Cerebellar nuclear complex (tissue), 1 donor: ENCODE results near the gene ACACA.

ENCODE experiments used
- DNase-seq, 2 experiments: peaks; one replicate each; lab custom pipeline; 2025; lab: John Stamatoyannopoulos, UW

Gene ACACA

DNA sequence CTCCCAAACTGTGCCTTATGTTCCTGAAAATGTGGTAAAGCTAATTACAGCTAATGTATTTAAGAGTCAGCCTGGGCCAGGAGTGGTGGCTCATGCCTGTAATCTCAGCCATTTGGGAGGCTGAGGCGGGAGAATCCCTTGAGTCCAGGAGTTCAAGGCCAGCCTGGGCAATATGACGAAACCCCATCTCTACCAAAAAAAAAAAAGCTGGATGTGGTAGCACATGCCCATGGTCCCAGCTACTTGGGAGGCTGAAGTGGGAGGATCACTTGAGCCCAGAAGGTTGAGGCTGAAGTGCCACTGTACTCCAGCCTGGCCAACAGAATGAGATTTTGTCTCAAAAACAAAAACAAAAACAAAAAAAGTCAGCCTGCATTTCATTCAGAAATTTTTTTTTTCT lies 64.0 kb downstream of the ACACA start:
- DNase-seq: no peak

DNA sequence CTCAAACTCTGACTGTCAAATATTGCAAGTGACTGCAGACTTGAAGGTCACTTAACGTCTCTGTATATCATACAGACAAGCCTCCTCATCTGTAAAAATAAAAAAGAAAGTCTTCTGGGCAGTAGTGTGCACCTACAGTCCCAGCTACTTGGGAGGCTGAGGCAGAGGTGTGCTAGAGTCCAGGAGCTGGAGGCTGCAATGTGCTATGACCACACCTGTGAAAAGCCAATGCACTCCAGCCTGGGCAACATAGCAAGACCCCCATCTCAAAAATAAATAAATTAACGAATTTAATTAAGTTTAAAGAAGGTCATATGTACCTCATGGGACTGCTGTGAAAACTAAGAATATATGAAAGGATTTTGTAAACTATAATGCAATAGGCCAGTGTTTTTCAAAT lies 65.8 kb downstream of the ACACA start:
- DNase-seq: no peak

DNA sequence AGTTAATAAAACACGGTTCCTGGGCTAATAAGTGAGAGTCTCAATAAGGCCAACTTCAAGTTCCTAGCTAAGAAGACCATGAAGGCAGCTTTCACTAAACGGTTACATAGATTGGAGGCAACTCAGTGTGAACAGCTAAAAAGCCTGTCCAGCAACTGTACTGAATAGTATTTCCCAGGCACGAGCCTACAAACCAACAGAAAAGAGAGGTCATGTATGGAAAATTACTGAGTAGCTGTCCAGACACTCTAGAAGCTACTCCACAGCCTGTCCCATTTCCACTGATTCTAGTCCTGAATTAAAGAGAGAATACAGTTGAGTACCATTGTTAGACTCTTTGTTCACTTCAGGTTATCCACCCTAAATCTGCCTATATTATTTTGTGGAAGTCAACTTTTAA lies 67.3 kb downstream of the ACACA start:
- DNase-seq: no peak

DNA sequence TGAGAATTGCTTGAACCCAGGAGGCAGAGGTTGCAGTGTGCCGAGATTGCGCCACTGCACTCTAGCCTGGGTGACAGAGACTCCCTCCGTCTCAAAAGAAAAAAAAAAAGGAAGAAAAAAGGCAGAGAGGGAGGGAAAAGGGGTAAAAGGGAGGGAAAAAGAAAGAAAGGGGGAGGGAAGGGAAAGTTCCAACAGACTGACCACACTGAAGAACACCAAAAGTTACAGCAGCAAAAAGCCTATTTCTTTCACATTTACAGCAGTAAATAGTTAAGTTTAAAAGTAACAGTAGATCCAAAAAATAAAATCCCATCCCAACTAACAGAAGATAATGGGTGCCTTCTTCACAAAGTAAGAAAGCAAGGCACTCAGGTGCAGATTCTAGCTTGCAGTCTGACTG lies 67.8 kb downstream of the ACACA start:
- DNase-seq: no peak

DNA sequence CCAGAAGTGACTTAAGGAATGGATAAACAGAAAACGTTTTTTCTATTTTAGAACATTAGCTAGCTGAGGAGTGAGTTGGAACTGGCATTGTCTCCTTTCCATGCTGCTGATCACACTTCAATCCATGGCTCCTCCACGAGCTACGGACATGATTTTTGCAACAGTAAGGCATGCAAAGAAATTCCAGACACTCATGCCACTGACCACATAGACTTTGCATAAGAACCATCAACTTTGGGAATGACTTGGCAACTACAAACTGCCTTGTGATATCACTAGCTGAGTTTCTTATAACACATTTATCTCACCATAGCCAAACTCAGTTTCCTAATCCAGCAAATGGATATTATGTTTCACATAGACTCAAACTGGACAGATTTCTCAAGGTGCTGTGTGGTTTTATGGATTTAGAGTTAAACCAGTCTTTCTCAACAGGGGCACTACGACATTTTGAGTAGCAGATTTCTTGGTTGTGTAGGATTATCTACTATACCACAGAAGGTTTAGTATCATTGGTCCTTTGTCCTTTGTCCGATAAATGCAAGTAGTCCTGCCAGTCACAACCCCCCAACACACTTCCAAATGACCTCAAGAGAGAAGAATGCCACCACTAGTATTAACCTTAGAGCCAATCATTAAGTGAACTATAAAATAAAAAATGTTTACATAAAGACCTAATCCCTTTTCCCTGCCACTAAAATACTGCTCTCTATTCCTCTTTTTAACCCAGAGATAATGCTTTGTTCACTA lies 79.1 kb downstream of the ACACA start:
- DNase-seq: no peak

DNA sequence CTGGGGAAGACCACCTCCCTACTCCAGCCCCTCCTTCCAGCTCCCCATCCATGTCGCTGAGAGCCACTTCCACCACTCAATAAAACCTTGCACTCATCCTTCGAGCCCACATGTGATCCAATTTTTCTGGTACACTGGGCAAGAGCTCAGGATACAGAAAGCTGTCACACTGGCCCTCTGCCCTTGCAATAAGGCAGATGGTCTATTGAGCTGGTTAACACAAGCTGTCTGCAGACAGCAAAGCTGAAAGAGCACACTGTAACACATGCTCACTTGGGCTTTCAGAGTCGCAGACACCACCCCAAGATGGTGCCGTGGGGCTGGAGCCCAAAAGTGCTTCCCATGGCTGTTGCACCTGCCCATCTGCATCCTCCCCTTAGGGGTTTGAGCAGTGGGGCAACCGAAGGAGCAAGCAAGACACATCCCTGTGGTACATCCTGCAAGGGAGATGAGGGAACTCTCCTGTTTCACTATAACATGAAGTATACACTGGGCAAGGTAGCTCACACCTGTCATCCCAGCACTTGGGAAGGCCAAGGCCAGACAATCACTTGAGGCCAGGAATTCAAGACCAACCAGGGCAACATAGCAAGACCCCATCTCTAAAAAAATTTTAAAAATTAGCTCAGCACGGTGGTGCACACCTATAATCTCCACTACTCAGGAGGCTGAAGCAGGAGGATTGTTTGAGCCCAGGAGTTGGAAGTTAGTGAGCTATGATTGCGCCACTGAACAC lies 83.6 kb downstream of the ACACA start:
- DNase-seq: peak; percentile 69 to 80

DNA sequence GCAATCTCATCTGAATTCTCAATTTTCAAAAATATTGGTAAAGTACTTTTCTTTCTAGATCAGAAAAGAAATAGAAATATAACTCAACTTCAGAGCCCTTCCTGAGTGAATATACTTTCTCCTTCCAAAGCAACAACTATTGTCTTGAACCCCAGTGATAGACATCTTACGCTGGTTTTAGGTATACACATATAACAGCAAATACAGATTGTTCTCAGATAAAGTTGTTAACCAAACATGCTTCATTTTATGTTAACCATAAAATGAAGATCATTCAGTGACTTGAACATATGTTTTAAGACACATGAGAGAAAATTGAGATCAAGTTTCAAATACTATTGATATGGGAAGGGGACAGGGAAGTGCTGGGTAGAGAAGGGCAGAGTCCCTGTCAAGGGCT lies 84.5 kb downstream of the ACACA start:
- no peak for DNase-seq

DNA sequence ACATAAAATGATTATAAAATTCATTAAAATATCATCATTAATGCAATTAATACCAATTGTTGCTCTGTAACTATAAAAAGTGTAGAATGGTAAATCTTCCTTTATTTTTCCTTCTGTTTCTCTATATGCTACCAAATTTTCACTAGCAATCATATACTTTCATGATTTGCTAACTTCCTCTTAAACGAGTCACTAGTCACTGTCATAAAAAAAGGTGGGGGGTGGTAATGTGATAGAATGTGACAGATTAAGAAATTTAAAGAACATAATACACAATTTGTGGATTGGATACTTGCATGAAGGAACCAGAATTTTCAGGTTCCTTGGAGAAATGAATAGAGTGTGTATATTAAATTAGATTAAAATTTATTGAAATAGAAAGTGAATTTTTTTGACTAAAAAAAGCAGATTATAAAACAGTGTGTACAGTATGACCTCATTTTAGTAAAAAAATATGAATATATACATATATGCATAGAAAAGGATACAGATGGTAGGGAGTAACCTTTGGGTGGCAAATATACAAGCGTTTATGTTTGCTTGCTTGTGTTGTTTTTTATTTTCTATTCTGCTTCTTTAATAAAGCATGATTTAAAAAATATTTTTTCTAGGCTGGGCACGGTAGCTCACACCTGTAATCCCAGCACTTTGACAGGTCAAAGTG lies 87.6 kb downstream of the ACACA start:
- DNase-seq: no peak

DNA sequence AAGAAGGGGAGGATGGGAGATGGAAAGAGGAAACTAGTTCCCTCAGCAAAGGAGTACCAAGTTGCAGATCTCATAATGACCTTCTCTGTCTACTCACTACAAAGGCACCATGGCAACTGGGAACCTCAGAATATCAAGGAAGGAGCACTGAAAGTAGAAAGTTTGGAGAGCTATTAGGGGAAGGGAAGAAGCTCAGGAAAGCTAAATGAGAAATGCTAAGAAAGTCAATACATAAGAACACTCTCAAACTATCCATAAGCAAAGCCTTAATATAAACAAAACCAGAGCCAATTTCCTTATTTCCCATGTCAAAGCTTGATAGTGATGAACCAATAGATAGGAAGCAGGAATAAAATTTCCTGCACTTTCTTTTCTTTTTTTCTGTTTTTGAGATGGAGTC lies 88.8 kb downstream of the ACACA start:
- no peak for DNase-seq

DNA sequence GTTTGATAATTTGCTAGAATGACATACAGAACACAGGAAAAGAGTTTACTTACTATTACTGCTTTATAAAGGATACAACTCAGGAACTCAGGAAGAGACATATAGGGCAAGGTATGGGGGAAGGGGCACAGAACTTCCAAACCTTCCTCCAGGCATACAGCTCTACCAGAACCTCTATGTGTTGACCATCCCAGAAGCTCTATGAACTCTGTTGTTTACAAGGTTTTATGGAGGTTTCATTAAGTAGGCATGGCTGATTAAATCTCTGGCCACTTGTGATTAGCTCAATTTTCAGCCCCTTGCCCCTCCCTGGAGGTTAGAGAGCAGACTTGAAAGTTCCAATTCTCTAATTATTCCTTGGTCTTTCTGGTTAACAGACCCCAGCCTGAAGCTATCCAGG lies 91.0 kb downstream of the ACACA start:
- no peak for DNase-seq

DNA sequence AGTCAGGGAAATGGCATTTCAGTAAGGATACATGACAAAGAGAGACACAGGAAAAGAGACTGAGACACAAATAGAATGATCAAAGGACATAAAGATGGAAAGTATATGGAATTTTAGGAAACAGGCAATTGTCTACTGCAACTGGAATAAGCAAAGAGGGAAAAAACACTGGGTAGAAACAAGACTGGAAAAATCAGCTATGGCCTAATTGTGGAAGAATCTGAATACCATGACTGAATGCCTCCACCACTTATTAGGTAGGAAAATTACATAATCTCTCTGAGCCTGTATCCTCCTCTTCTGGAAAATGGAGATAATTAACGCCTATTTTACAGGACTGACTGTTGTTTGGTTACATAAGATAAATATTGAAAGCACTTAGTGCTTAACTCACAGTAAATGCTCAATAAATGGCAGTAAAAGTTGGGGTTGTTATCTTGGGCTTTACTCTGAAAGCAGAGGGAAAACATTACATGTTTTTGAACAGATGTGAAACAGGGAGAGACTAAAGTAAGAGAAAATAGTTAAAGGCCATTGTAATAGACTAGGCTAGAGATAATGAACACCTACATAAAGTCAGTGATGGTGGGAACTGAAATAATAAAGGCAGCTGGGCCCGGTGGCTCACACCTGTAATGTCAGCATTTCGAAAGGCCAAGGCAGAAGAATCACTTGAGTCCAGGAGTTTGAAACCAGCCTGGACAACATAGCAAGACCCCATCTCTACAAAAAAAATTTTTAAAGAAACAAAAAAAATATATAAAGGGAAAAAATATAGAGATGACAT lies 94.3 kb downstream of the ACACA start:
- DNase-seq: no peak

DNA sequence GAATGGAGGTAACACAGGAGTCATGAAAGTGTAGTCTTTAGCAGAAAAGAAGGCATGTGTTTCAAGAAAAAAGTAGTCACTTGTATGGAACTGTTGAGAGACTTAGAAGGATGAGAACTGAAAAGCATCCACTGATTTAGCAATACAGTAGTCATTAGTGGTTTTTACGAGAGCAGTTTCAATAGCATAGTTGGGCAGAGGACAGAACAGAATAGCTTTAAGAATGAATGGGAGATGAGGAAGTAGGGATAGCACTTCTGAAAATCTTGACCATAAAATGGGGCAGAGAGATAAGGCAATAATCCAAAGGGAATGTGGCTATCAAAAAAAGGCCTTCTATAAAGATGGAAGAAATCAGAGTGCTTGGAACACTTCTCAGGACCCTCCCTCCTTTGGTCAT lies 95.7 kb downstream of the ACACA start:
- no peak for DNase-seq

DNA sequence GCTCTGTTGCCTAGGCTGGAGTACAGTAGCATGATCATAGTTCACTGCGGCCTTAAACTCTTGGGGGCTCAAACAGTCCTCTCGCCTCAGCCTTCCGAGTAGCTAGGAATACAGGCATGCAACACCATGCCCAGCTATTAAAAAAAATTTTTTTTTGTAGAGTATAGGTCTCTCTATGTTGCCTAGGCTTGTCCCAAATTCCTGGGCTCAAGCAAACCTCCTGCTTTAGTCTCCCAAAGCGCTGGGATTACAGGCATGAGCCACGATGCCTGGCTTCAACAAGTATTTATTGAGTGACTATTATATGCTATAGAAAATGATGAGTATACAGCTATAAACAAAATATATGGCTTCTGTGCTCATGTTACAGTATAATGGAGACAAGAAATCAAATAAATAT lies 97.6 kb downstream of the ACACA start:
- no peak for DNase-seq

DNA sequence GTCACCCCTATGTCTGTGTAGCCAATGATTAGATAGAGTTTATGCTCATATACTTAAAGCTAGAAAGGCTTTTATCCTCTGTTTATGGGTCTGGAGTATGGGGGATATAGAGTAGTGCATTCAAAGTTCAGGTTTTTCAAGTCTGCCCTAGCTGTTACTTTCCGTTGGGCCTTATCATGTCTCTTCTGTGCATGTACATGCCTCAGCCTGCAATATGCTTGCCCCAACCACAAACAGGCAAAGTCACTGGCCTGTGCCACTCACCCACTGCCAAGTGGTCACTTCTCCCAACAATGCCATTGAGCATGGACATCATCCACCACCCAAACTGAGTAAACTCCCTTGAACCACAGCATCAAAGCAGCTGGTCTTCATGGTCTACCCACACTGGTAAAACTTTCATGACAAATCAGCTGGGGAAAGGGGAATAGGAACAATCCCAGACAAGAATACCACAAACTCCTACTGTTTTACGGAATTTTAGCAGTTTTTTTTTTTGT lies 101.2 kb downstream of the ACACA start:
- no peak for DNase-seq

DNA sequence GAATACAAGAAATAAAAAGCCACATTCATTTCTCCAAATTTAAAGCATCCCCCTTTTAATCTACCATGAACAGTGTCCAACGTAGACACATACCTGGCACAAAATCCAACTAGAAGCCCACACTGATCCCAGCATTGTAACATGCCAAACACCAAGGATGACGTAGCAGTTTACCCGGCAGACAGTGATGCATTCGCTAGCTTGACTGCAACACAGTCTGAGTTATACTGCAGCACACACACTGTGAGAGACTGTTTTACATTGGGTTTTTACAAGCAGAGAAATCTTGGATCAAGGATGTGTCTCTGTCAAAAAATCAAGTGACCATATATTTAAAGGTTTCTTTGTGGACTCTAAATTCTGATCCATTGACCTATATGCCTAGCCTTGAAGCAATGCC lies 105.3 kb downstream of the ACACA start:
- peak in 1 of 2 experiments; percentile 15 for DNase-seq

DNA sequence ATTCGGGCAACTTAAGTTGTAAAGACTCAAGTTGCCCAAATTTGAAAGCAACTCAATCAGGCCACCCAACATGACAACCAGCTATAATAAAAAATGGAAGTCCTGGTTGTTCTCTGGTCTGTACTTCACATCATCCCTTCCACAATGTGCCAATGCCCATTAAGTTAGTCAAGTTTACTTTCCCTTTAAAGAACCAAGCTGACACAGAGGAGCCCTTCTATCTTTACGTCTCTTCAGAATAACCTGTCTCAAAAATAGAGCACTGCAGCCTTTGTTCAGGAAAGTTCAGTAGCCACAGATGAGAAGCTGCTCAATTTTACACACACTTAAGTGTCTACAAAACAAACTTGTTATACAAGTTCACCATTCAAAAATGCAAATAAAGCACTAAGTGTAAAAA lies 106.0 kb downstream of the ACACA start:
- DNase-seq: no peak

DNA sequence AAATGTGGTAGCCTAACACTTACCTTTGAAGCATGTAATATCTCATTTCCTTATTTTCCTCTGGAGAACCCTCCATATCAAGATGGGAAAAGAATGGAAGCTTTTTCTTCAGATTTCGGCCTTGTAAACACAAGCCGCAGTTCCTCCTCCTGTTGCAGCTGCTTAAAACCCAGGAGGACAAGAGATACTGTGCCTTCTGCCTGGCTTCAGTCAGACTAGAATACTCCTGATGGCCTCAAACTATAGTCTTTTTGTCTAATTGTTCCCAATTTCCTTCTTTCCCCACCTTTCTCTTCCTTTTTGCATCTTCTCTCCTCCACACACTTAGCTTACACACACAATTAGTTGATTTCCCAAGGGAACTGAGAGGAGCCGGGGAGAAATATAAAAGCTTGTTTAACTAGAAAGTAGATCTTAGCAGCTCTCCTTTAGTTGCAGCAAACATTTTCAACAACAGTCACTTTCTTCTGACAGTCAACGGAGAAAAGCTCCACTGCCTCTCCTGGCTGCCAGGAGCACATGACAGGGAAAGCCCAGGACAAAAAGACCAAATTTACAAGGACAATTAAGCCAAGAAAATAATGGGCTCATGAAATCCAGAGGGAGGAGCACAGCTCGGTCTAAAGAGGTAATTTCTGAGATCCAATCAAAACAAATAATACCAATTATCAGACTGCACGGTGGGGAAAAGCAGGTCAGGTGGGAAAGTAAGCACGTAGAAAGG lies 107.2 kb downstream of the ACACA start:
- DNase-seq: no peak

DNA sequence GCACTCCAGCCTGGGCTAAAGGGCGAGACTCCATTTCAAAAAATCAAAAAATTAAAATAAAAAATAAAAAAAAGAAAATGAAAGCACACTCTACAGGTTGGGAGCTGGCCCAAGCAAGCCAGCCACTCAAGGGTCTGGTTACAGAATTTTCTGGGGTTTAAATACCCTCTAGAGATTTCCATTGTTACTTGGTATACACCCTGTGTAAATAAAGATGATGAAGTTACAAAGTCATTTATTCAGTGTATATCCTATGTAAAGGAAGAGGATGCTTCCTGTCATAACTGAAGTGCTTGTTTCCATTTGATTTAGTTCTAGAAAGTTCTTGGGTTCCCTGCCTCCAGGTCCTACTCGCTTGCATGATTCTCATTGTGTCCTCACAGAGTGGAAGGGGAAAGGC lies 110.7 kb downstream of the ACACA start:
- DNase-seq: no peak

DNA sequence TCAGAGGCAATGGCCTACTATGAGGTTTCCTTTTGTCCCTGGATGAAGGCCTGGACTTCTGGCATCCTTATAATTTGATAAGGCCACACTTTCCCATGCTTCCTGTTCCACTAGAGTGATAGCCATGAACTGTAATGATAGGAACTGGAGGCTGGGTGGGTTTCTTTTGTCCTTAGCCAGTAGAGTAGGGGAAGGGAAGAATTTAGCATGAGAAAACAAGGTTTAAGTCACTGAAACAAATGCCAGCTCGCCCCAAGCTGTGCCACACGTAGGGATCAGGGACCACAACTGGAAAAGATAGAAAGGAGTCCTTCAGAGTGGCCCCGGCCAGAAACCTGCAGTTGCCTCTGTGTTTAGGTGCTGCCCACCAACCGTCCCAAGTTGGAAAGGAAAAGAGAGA lies 111.7 kb downstream of the ACACA start:
- no peak for DNase-seq

DNA sequence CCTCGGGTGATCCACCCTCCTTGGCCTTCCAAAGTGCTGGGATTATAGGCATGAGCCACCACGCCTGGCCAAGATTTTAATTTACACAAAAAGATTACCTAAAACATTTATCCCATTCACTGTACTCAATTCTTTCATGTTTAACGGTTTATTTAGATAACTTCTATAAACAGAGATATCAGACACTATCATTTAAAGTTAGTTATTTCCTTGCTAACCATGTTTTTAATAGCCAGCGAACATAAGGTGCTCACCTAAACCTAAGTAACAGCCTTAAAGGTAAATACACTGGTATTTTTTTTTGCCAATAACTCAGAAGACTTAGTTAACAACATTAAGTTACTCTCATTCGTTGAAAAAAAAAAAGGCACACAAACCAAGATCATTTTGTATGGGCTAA lies 112.9 kb downstream of the ACACA start:
- no peak for DNase-seq

DNA sequence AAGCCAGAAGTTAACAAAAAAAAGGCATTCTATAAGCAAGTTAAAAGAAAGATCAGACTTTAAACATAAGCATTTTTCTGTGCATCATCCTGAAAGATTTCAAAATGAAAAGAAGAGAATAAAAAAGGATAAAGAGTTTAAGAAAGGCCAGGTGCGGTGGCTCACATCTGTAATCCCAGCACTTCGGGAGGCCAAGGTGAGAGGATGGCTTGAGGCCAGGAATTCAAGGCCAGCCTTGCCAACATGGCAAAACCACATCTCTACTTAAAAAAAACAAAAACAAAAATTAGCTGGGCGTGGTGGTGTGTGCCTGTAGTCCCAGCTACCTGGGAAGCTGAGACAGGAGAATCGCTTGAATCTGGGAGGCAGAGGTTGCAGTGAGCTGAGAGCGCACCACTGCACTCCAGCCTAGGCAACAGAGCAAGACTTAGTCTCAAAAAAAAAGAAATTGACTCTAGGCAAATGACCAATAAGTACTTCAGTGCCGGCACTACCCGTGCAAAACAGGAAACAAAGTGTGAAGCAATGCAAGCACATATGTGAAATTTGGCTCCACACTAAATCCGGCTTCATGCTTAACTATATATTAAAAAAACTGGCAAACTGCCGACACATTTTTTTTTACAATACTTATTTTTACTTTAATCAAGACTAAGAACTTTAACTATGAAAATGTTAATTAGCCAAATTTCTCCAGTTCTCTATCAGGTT lies 114.1 kb downstream of the ACACA start:
- DNase-seq: no peak
